Measurements from ENCODE around the gene PBXIP1. TPM values are rescaled to one million over a fixed set of nuclear protein-coding genes. Genes with fewer than 3 reads are reported as not detected.
A peak's percentile ranks its signal among the peaks of the same experiment; 100 is the strongest.

PBXIP1 gene
- total and polyA plus RNA-seq, 10 of the 15 experiments (the other 5 are each of a cell fraction or from before 2014, with no cell fraction given) = 0.63 to 25.6 (median 15.4) TPM

DNA sequence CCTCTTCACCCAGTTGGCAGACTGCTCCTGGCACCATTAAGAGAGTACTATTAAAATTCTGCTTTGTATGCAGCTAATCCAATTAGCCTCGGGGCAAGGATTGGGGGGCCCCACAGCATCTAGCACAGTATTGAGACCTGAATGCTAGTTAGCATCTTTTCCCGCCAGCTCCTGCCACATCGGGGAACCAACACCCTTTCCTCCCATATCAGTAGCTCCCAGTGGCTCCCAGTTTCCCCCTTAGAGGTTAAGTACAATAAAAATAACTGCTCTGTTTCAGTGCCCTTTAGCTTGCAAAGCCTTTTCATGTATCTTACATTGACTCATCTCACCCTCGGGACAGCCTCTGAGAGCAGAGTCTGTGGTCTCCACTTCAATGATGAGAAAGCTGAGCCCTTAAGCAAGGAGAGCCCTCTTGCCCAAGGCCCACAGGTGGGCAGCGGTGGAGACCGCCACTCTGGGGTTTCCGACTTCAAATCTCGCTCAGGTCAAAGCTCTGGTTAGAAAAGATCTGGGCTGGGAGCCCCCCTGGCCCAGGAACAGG, 15.2 kb downstream of the PBXIP1 start (continued):
- TF ChIP-seq, protein P1, sequence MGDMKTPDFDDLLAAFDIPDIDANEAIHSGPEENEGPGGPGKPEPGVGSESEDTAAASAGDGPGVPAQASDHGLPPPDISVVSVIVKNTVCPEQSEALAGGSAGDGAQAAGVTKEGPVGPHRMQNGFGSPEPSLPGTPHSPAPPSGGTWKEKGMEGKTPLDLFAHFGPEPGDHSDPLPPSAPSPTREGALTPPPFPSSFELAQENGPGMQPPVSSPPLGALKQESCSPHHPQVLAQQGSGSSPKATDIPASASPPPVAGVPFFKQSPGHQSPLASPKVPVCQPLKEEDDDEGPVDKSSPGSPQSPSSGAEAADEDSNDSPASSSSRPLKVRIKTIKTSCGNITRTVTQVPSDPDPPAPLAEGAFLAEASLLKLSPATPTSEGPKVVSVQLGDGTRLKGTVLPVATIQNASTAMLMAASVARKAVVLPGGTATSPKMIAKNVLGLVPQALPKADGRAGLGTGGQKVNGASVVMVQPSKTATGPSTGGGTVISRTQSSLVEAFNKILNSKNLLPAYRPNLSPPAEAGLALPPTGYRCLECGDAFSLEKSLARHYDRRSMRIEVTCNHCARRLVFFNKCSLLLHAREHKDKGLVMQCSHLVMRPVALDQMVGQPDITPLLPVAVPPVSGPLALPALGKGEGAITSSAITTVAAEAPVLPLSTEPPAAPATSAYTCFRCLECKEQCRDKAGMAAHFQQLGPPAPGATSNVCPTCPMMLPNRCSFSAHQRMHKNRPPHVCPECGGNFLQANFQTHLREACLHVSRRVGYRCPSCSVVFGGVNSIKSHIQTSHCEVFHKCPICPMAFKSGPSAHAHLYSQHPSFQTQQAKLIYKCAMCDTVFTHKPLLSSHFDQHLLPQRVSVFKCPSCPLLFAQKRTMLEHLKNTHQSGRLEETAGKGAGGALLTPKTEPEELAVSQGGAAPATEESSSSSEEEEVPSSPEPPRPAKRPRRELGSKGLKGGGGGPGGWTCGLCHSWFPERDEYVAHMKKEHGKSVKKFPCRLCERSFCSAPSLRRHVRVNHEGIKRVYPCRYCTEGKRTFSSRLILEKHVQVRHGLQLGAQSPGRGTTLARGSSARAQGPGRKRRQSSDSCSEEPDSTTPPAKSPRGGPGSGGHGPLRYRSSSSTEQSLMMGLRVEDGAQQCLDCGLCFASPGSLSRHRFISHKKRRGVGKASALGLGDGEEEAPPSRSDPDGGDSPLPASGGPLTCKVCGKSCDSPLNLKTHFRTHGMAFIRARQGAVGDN (IDR thresholded peaks at IDR 0.05) = 0 out of 2 replicates have a peak, but pooled peaks have one; percentile 27
- TF ChIP-seq IRF4 (IDR thresholded peaks at IDR 0.05; ENCODE audit: low read depth, low read length) = 0 out of 2 replicates have a peak, but pooled peaks have one; percentile 6
- no peak for TF ChIP-seq SPI1 (IDR thresholded peaks at IDR 0.05; ENCODE audit: borderline replicate concordance, insufficient read depth, low read depth, low read length)
- TF ChIP-seq MXI1 (IDR thresholded peaks at IDR 0.05; ENCODE audit: low read depth, low read length) = no peak
- TF ChIP-seq, protein P2, sequence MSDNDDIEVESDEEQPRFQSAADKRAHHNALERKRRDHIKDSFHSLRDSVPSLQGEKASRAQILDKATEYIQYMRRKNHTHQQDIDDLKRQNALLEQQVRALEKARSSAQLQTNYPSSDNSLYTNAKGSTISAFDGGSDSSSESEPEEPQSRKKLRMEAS (IDR thresholded peaks at IDR 0.05; ENCODE audit: low read depth, low read length) = no peak
- no peak for TF ChIP-seq KLF5 (IDR thresholded peaks at IDR 0.05; ENCODE audit: partially characterized antibody)
- TF ChIP-seq, protein P3, sequence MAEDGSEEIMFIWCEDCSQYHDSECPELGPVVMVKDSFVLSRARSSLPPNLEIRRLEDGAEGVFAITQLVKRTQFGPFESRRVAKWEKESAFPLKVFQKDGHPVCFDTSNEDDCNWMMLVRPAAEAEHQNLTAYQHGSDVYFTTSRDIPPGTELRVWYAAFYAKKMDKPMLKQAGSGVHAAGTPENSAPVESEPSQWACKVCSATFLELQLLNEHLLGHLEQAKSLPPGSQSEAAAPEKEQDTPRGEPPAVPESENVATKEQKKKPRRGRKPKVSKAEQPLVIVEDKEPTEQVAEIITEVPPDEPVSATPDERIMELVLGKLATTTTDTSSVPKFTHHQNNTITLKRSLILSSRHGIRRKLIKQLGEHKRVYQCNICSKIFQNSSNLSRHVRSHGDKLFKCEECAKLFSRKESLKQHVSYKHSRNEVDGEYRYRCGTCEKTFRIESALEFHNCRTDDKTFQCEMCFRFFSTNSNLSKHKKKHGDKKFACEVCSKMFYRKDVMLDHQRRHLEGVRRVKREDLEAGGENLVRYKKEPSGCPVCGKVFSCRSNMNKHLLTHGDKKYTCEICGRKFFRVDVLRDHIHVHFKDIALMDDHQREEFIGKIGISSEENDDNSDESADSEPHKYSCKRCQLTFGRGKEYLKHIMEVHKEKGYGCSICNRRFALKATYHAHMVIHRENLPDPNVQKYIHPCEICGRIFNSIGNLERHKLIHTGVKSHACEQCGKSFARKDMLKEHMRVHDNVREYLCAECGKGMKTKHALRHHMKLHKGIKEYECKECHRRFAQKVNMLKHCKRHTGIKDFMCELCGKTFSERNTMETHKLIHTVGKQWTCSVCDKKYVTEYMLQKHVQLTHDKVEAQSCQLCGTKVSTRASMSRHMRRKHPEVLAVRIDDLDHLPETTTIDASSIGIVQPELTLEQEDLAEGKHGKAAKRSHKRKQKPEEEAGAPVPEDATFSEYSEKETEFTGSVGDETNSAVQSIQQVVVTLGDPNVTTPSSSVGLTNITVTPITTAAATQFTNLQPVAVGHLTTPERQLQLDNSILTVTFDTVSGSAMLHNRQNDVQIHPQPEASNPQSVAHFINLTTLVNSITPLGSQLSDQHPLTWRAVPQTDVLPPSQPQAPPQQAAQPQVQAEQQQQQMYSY (CRISPR knock-in tag; IDR thresholded peaks at IDR 0.05) = no peak
- TF ChIP-seq, protein P4, sequence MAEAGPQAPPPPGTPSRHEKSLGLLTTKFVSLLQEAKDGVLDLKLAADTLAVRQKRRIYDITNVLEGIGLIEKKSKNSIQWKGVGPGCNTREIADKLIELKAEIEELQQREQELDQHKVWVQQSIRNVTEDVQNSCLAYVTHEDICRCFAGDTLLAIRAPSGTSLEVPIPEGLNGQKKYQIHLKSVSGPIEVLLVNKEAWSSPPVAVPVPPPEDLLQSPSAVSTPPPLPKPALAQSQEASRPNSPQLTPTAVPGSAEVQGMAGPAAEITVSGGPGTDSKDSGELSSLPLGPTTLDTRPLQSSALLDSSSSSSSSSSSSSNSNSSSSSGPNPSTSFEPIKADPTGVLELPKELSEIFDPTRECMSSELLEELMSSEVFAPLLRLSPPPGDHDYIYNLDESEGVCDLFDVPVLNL (IDR thresholded peaks at IDR 0.05; ENCODE audit: low read depth, low read length) = no peak
- TF ChIP-seq GABPA (IDR thresholded peaks at IDR 0.05; ENCODE audit: low read depth) = no peak
- TF ChIP-seq NFYB (IDR thresholded peaks at IDR 0.05; ENCODE audit: insufficient read depth, low read depth, low read length) = no peak
- TF ChIP-seq SREBF1 (IDR thresholded peaks at IDR 0.05; ENCODE audit: low read length) = no peak
- no peak for TF ChIP-seq KDM1A (IDR thresholded peaks at IDR 0.05; ENCODE audit: borderline replicate concordance)
- no peak for TF ChIP-seq MYB (IDR thresholded peaks at IDR 0.05; ENCODE audit: borderline replicate concordance, low read depth, low read length)
- no peak for TF ChIP-seq CREB1 (IDR thresholded peaks at IDR 0.05; ENCODE audit: low read depth)
- TF ChIP-seq, protein P5, sequence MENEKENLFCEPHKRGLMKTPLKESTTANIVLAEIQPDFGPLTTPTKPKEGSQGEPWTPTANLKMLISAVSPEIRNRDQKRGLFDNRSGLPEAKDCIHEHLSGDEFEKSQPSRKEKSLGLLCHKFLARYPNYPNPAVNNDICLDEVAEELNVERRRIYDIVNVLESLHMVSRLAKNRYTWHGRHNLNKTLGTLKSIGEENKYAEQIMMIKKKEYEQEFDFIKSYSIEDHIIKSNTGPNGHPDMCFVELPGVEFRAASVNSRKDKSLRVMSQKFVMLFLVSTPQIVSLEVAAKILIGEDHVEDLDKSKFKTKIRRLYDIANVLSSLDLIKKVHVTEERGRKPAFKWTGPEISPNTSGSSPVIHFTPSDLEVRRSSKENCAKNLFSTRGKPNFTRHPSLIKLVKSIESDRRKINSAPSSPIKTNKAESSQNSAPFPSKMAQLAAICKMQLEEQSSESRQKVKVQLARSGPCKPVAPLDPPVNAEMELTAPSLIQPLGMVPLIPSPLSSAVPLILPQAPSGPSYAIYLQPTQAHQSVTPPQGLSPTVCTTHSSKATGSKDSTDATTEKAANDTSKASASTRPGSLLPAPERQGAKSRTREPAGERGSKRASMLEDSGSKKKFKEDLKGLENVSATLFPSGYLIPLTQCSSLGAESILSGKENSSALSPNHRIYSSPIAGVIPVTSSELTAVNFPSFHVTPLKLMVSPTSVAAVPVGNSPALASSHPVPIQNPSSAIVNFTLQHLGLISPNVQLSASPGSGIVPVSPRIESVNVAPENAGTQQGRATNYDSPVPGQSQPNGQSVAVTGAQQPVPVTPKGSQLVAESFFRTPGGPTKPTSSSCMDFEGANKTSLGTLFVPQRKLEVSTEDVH (IDR thresholded peaks at IDR 0.05; ENCODE audit: low read depth, partially characterized antibody) = no peak
- TF ChIP-seq NBN (IDR thresholded peaks at IDR 0.05) = no peak
- peak; percentile 71; the same call in 1 of the 2 replicates for TF ChIP-seq TCF7 (IDR thresholded peaks at IDR 0.05; ENCODE audit: borderline replicate concordance)
- TF ChIP-seq NFIC (IDR thresholded peaks at IDR 0.05; ENCODE audit: low read depth, low read length) = no peak
